Parietal lobe (tissue), 1 donor: ENCODE measurements around the gene ORC1. TPM values are rescaled to one million over a fixed set of nuclear protein-coding genes. Genes with fewer than 3 reads are reported as not detected.

ENCODE experiments used
- total RNA-seq: library from RNA; depleted of rRNA; stranded (reverse); fragments of >200 nt; gene quantifications from one replicate; pipeline ENCODE4 v1.2.3, GENCODE V29; 2014

ORC1 gene
- 2.2 TPM for total RNA-seq

DNA sequence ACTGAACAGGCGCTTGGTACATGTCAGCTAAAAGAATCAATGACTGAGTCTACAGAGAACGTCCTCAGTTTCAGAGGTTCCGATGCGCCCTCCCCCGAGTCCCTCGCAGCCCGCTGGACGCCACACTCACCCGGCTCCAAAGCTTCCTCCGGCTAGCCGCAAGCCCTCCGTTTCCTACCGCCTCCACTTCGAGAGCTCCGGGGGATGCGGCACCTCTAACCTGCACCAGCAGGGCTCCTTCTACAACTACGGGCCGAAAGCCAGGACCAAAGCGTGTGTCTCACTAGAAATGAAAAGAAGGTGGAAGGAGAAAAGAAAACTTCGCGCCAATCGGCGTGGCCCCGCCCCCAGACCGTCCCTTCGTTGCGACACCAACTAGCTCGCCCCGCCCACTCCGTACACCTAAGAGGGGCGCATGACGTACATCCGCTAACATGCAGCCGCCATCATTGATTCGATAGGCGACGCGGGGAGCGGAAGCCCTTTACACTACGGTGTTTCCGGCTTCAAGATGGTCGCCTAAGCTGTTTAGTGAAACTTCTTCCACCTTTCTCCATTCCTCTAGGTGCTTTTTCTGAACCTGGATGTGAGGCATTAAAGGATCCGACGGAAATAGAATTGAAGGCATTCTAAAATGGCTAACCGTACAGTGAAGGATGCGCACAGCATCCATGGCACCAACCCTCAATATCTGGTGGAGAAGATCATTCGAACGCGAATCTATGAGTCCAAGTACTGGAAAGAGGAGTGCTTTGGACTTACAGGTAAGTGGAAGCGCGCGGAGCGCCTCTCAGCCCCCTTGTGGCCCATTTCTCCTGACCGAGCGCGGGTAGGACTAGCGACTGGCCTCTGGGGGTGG is at the start of gene ORC1, which contains the start of gene PRPF38A:
ORC1 (minus strand) TSS at position 308 of the 859 bp plus-strand sequence. CDS start 2,200 bp downstream, outside the sequence.
PRPF38A (plus strand) TSS at position 487 of the 859 bp plus-strand sequence; CDS start at position 635, 148 bp downstream.

DNA sequence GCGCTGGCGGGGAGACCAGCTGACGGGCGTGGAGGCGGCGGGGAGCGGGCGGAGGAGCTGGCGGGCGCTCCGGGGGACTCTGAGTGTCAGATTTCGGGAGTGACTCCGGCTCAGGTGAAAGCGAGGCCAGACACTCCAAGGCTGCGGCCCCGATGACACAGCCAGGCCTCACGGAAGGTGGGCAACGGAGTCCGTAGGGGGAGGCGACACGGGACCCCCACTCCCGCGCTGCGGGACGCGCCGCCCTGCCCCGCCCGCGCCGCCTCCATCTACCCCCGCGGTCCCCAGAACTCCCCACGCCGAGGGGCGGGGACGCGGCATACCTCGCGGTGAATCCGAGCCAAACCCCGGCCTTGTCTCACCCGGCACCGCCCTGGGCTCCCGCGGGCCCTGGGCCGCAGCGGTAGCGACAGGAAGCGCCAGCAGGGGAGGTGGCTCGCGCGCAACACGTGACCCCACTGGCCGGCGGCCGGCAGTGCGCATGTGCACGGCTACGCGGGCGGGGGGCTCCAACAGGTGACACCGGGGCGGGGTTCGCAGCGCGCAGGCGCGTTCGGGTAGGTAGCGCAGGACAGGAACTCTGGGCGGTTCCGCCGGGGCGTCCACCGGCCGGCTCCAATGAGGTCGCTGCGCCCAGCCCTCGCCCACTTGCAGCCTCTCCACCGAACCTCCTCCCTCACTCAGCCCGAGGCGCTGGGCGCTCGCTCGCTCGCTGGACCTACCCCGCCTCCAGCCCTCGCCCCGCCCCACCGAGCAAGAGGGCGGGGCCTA is 38.3 kb downstream of the ORC1 start, which contains the start of gene CC2D1B:
CC2D1B (minus strand) TSS at position 460 of the 771 bp plus-strand sequence. CDS start 1,585 bp downstream, outside the sequence.

Other genes with a start within 250 kb of the ORC1 start
- 26.0 TPM for gene CC2D1B, start 38.2 kb downstream of the ORC1 start, total RNA-seq
- gene PRPF38A, start 179 bp upstream of the ORC1 start, total RNA-seq = 22.8 TPM
- 229 TPM for gene TUT4, start 148.7 kb upstream of the ORC1 start, total RNA-seq
- gene GPX7, start 197.9 kb upstream of the ORC1 start, total RNA-seq = 24.7 TPM
- gene SHISAL2A, start 228.7 kb upstream of the ORC1 start, total RNA-seq = not detected